Measurements from ENCODE around the gene CD180.

DNA sequence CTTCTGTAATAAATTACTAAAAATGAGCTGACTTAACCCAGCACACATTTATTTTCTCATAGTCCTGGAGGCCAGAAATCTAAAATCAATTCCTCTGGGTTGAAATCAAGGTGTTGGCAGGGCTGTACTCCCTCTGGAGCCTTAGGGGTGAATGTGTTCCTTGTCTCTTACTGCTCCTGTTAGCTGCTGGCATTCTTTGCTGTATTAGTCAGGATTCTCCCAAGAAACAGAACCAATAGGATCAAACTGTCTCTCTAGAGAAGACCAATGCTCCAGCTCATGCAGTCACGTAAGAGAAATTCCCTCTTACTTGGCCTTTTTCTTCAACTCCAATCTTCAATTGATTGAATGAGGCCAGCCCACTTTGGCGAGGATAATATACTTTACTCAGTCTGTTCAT, 15.3 kb upstream of the CD180 start:
- TF ChIP-seq, protein P1, sequence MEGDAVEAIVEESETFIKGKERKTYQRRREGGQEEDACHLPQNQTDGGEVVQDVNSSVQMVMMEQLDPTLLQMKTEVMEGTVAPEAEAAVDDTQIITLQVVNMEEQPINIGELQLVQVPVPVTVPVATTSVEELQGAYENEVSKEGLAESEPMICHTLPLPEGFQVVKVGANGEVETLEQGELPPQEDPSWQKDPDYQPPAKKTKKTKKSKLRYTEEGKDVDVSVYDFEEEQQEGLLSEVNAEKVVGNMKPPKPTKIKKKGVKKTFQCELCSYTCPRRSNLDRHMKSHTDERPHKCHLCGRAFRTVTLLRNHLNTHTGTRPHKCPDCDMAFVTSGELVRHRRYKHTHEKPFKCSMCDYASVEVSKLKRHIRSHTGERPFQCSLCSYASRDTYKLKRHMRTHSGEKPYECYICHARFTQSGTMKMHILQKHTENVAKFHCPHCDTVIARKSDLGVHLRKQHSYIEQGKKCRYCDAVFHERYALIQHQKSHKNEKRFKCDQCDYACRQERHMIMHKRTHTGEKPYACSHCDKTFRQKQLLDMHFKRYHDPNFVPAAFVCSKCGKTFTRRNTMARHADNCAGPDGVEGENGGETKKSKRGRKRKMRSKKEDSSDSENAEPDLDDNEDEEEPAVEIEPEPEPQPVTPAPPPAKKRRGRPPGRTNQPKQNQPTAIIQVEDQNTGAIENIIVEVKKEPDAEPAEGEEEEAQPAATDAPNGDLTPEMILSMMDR (conservative IDR thresholded peaks at IDR 0.05; ENCODE audit: low read length), result no peak
- no peak for TF ChIP-seq EZH2phosphoT487 (IDR thresholded peaks at IDR 0.05; ENCODE audit: borderline replicate concordance, low read depth, low read length)

All from OCI-LY7 (cell line).